Muscle of back (tissue), 11 donors: ENCODE results near the gene COASY. TPM values are rescaled to one million over a fixed set of nuclear protein-coding genes. Genes with fewer than 3 reads are reported as not detected.

Source experiments
- DNase-seq, 3 donors: peaks; one replicate each; pipeline versions ENCODE4 v3.0.0 to v3.0.0-alpha.2; 2013
- polyA plus RNA-seq, 10 donors: library from polyadenylated mRNA; unstranded; fragments of 120-200 nt; gene quantifications; one replicate each; pipeline ENCODE4 v1.2.1, GENCODE V29; 2013; ENCODE audit not compliant: insufficient read length in 10 of 10

The COASY gene
- polyA plus RNA-seq, 10 donors, result 20.0 to 29.7 (median 27.1) TPM

- no peak for DNase-seq
Measured at GRCh38 chr17:42568341-42569111, 6.6 kb downstream of the COASY start.

- DNase-seq, result no peak
Measured at GRCh38 chr17:42571435-42572225, 9.7 kb downstream of the COASY start.

GRCh38 chr17:42573095-42573494 lies 11.1 kb downstream of the COASY start:
- DNase-seq, result no peak

- no peak for DNase-seq
Measured at GRCh38 chr17:42574463-42574862, 12.5 kb downstream of the COASY start.

GRCh38 chr17:42577140-42577531 lies 15.2 kb downstream of the COASY start:
- DNase-seq, result no peak

- DNase-seq, result peak; percentile 93 to 97 (median 95)
Measured at GRCh38 chr17:42577532-42578281, 15.8 kb downstream of the COASY start, which contains the start of gene PSMC3IP. Gene PSMC3IP (minus strand): TSS chr17:42577729. CDS start chr17:42577686, 43 bp downstream.

GRCh38 chr17:42578282-42578869 lies 16.4 kb downstream of the COASY start:
- DNase-seq, result peak; percentile 68 to 85 (median 74)

- no peak for DNase-seq
Measured at GRCh38 chr17:42579794-42580551, 18.0 kb downstream of the COASY start.

GRCh38 chr17:42581744-42582270 lies 19.9 kb downstream of the COASY start:
- DNase-seq, result no peak

GRCh38 chr17:42584880-42585279 lies 22.9 kb downstream of the COASY start:
- DNase-seq, result no peak

- no peak for DNase-seq
Measured at GRCh38 chr17:42585353-42585752, 23.4 kb downstream of the COASY start.

GRCh38 chr17:42586514-42587230 lies 24.7 kb downstream of the COASY start:
- DNase-seq, result no peak

- no peak for DNase-seq
Measured at GRCh38 chr17:42590886-42591285, 28.9 kb downstream of the COASY start.

GRCh38 chr17:42591411-42591810 lies 29.5 kb downstream of the COASY start:
- no peak for DNase-seq

- no peak for DNase-seq
Measured at GRCh38 chr17:42596386-42596785, 34.4 kb downstream of the COASY start.

- no peak for DNase-seq
Measured at GRCh38 chr17:42598905-42599304, 37.0 kb downstream of the COASY start.

- no peak for DNase-seq
Measured at GRCh38 chr17:42603318-42603717, 41.4 kb downstream of the COASY start.

- no peak for DNase-seq
Measured at GRCh38 chr17:42607769-42608168, 45.8 kb downstream of the COASY start.

- peak in 2 of 3 donors; percentile 3 to 17 for DNase-seq
Measured at GRCh38 chr17:42608305-42609181, 46.6 kb downstream of the COASY start.
